Retinal pigment epithelial cell (primary cell): ENCODE measurements around the gene ERMAP.
A peak's percentile ranks its signal among the peaks of the same experiment; 100 is the strongest.

Experiments
- DNase-seq: peaks from one replicate; pipeline ENCODE4 v3.0.0-alpha.2; 2010; ENCODE audit warnings: low read depth
- H3K4me3 ChIP-seq: 2 replicates; pipeline ENCODE4 v1.5.1; 2011; ENCODE audit warnings: mild to moderate bottlenecking, low read length, control low read depth, moderate library complexity
- TF ChIP-seq, protein P1 (sequence below): conservative IDR thresholded peaks from 2 replicates; pipeline ENCODE4 v1.5.1; 2011; ENCODE audit warnings: low read depth, low read length, control low read depth, inconsistent platforms

The ERMAP gene

GRCh38 chr1:42776502-42776901 is 40.4 kb upstream of the ERMAP start:
- H3K4me3 ChIP-seq: no peak overlapping the region
- TF ChIP-seq, protein P1, sequence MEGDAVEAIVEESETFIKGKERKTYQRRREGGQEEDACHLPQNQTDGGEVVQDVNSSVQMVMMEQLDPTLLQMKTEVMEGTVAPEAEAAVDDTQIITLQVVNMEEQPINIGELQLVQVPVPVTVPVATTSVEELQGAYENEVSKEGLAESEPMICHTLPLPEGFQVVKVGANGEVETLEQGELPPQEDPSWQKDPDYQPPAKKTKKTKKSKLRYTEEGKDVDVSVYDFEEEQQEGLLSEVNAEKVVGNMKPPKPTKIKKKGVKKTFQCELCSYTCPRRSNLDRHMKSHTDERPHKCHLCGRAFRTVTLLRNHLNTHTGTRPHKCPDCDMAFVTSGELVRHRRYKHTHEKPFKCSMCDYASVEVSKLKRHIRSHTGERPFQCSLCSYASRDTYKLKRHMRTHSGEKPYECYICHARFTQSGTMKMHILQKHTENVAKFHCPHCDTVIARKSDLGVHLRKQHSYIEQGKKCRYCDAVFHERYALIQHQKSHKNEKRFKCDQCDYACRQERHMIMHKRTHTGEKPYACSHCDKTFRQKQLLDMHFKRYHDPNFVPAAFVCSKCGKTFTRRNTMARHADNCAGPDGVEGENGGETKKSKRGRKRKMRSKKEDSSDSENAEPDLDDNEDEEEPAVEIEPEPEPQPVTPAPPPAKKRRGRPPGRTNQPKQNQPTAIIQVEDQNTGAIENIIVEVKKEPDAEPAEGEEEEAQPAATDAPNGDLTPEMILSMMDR: no peak
- DNase-seq: no peak

- TF ChIP-seq, protein P1: peak; percentile 84
- no peak for DNase-seq
- no peak overlapping the region for H3K4me3 ChIP-seq
Observed at GRCh38 chr1:42777852-42778251, 39.1 kb upstream of the ERMAP start.

DNA sequence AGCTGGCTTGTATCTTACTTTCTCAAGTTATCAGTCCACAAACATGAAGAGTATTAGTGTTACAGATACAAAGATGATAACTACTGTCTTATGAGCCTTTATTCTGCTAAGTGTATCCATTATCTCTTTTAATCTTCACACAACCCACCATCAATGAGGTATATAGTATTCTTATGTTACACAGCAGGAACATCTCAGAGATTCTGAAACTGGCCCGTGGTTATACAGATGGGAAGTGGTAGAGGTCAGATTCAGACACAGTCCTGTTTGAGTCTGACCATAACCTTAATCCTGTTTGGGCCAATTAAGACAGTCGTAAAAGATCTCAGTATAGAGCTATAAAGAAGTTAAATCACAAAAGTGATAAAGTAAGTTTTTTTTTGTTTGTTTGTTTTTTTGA is 37.2 kb upstream of the ERMAP start:
- DNase-seq: no peak
- no peak overlapping the region for H3K4me3 ChIP-seq
- TF ChIP-seq, protein P1: no peak

- H3K4me3 ChIP-seq: no peak overlapping the region
- DNase-seq: no peak
- TF ChIP-seq, protein P1: no peak
Observed at GRCh38 chr1:42780176-42780575, 36.7 kb upstream of the ERMAP start.

- no peak for DNase-seq
- TF ChIP-seq, protein P1: no peak
- H3K4me3 ChIP-seq: no peak overlapping the region
Observed at GRCh38 chr1:42783092-42783491, 33.8 kb upstream of the ERMAP start.

DNA sequence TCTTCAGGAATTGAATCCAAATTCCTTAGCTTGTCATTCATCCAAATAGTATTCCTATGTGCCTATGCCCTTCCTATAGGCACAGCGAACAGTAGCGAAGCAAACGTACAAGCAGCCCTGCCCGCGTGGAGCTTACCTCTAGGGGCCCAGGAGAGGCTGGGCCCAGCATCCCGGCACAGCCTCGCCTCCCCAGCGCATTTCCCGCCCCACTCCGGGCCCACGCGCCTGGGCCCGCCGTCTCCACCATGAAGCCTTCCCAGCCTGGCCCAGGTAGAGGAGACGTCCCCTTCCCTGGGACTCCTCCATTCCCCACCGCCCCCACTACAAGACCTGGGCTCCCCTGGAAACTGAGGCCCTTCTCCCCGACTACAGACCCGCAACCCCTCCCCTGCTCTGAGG is 32.4 kb upstream of the ERMAP start:
- peak overlapping the region; percentile 37 for H3K4me3 ChIP-seq
- DNase-seq: no peak
- TF ChIP-seq, protein P1: no peak

GRCh38 chr1:42784946-42785693 is 31.8 kb upstream of the ERMAP start, which contains the start of gene TMEM269:
TSS of gene TMEM269 (plus strand) at chr1:42784991. CDS start at chr1:42789894, 4,903 bp downstream.
- DNase-seq: no peak
- peak within 1 kb of the TSS; percentile 37 for H3K4me3 ChIP-seq
- TF ChIP-seq, protein P1: no peak
